AG10803 (cell line): ENCODE data around the gene CD248.
A peak's percentile ranks its signal among the peaks of the same experiment; 100 is the strongest.

Experiments used
- DNase-seq: peaks from one replicate; pipeline ENCODE4 v3.0.0; 2010; ENCODE audit warnings: low read depth
- H3K4me3 ChIP-seq: 2 replicates; pipeline ENCODE4 v1.5.1; 2011; ENCODE audit warnings: mild to moderate bottlenecking, low read length, control low read depth
- TF ChIP-seq, protein P1 (sequence below): conservative IDR thresholded peaks from 2 replicates; pipeline ENCODE4 v1.5.1; 2011; ENCODE audit warnings: mild to moderate bottlenecking, low read length, control low read depth, inconsistent platforms

CD248 gene

DNA sequence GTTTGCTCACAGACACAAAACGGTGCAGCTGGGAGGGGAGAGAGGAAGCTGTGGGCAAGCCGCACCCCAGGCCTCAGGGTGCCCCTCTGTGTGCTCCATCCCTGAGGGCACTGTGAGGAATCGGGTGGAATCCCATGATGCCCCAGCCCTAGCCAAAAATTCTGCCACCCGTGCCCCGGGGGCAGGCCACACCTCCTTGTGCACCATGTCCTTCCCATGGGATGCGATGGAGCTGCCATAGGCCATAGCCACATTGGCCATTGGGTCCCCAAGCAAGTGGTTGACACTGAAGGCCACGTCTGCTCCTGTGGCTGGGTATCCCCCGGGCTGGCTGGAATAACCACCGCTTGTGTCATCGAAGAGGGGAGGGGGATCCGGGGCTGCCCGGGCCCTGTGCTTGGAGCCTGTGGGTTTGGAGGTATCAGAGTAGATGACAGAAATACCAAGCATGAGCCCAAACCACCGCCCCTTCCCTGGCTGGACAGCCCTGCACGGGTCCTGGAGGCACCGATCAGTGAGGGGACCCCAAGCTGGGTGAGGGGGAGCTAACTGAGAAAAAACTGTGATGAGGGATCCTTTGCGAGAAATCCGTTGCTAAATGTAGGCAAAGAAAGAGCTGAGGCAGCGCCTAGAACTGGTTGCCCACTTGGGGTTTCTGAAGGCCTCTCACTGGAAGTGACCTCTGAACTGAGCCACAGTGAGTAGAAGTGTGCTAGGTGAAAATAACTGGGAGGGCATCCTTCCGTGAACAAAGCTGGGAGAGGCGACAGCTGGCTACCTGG, 28.8 kb downstream of the CD248 start:
- TF ChIP-seq, protein P1, sequence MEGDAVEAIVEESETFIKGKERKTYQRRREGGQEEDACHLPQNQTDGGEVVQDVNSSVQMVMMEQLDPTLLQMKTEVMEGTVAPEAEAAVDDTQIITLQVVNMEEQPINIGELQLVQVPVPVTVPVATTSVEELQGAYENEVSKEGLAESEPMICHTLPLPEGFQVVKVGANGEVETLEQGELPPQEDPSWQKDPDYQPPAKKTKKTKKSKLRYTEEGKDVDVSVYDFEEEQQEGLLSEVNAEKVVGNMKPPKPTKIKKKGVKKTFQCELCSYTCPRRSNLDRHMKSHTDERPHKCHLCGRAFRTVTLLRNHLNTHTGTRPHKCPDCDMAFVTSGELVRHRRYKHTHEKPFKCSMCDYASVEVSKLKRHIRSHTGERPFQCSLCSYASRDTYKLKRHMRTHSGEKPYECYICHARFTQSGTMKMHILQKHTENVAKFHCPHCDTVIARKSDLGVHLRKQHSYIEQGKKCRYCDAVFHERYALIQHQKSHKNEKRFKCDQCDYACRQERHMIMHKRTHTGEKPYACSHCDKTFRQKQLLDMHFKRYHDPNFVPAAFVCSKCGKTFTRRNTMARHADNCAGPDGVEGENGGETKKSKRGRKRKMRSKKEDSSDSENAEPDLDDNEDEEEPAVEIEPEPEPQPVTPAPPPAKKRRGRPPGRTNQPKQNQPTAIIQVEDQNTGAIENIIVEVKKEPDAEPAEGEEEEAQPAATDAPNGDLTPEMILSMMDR: no peak
- peak overlapping the region; percentile 91 for H3K4me3 ChIP-seq
- DNase-seq: no peak

DNA sequence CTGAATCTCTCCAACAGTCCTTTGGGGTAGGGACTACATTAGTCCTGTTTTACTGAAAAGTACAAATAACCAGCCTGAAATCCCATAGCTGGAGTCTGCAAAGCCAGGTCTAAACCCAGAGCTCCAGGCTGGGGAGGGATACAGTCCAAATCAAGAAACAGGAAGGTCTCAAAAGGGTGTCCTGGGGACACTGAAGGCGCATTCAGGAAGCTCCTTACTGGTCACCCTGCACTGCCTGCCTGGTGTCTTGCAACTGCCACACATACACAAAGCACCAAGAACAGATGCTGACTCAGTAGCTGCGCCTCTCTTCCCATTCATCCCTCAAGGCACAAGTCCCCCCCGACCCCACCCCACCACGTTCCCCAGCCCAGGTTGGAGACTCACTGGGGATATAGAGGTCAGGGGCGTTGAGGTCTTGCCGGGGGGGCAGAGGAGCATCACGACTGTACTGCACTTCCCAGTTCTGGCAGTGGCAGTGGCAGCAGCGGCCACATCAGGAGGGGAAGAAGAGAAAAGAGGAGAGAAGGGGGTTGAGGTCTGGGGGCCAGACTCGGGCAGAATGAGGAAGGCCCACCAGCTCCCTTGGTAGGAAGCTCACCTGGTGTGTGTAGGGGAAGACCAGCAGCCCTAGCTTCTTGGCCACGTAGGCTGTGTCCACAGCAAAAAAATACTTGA, 29.5 kb downstream of the CD248 start:
- DNase-seq: no peak
- H3K4me3 ChIP-seq: peak overlapping the region; percentile 91
- TF ChIP-seq, protein P1: no peak

DNA sequence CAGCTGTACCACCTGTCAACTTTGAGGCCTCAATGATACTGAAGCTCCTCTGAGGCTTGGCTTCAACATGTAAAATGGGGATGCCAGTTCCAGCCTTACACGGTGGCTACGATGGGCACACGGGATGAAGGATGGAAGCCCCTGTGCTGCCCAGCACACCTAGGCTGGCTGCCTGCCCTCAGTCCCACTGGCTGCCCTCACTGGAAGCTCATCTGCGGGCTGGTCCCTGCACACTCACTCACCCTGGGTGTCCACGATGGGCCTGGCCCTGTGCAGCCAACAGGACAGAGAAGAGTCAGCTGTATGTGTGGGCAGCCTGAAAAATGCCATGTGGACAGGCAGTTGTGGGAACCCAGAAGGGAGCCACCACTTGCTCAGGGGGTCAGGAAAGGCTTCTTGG, 30.1 kb downstream of the CD248 start:
- TF ChIP-seq, protein P1: no peak
- H3K4me3 ChIP-seq: no peak overlapping the region
- no peak for DNase-seq

DNA sequence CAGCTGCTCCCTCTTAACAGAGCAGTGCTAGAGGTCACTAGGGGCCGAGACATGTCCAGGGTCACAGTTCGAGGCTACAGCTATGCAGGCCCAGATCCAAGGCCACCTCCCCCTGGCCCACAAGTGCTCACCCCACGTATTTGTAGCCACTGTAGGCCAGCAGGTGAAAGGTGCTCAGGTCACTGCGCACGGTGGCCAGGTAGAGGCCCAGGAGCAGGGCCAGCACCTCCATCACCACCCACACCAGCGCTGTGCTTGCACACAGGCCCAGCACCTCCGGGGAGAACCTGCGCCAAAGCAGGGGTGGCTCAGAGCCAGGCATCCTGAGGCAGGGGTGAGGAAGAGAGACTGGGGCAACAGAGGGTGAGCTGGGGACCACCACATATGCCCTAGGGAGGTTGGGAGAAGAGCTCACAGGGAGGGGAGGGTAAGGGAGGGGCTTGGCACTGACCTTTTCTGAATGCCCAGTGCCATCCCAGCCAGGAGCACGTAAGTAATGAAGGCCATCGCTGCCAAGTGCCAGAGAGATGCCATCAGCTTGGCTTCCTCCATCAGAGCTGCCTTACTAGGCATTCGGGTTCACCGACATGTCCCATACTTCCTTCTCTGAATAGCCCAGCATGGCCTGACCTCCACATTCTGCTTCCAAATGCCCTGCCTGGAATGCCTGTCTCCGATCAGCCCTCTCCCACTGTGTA, 31.4 kb downstream of the CD248 start:
- H3K4me3 ChIP-seq: no peak overlapping the region
- no peak for DNase-seq
- TF ChIP-seq, protein P1: no peak

DNA sequence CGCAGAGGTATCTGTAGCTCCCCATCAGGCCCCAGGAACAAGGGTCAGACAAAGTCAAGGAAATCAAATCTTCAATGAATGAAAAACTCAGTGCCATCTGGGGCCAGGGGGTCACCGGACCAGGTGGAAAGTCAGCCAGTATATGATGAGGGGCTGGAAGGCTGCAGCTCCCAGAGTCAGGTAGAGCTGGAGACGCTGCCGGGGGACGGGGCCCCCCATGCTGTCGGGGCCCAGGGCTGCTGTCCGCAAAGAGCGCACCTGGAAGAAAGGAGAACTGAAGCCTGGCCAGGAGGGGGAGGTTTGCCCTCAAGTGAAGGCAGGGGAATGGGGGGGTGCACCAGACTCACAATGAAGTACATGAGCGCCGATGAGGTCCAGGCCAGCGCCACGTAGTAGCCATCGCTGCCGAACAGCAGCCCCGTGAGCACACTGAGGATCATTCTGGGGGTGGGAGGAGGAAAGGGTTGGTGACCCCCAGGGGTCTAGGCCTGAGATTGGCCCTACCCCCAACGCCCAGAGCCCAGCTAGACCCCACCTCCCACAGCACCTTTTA, 32.2 kb downstream of the CD248 start:
- TF ChIP-seq, protein P1: no peak

DNA sequence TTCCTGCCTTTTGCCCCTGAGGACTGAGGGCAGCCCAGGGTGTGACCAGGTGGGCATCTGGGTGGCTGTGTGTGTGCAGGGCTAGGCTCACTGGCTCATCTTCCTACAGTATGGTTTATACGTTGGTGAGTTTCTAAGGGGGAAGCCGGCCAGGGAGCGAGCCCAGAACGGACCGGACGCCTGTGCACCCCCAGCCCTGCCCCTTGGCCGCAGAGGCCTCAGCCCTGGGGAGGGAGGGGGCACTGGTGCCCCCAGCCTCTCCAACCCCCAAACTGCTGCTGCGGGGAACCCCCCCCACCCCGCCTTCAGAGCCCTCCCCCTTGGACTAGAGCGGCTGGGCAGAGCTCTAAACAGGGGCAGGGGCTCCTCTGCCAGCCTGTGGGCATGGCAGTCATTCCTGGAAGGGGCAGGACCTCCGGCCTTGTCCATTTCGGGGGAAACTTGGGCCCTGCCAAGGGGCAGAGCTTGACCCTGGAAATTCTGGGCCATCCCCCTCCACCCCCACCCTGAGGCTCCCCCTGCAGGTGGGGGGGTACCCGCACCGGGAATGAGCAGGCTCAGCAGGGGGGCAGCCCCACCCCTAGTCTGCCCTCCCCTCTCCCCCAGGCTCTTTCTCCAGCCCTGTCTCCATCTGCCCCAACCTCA, 33.3 kb downstream of the CD248 start:
- H3K4me3 ChIP-seq: no peak overlapping the region
- TF ChIP-seq, protein P1: peak; percentile 9; the same call in 1 of the 2 replicates
- DNase-seq: no peak

More for the DNA sequence above, 32.2 kb downstream of the CD248 start:
- no peak for DNase-seq
- H3K4me3 ChIP-seq: no peak overlapping the region
